Muscle of arm (tissue), 14 donors: Measurements from ENCODE around the gene AMPD2. TPM values are rescaled to one million over a fixed set of nuclear protein-coding genes. Genes with fewer than 3 reads are reported as not detected.

Source experiments
- DNase-seq: peaks from one replicate; pipeline ENCODE4 v3.0.0-alpha.2; 2013
- long read RNA-seq, 11 donors: transcript quantifications; one replicate each; lab custom pipeline, GENCODE V29; 2026
- polyA plus RNA-seq, 12 donors: library from polyadenylated mRNA; unstranded; fragments of 120-200 nt; gene quantifications; one replicate each; pipeline ENCODE4 v1.2.1, GENCODE V29; 2013; ENCODE audit not compliant: insufficient read length in 12 of 12

The AMPD2 gene
- 10 to 100 TPM in 11 of 12 donors, not detected in 1; 22.1 to 54.9 (median 33.5) TPM for polyA plus RNA-seq
- long read RNA-seq, donor 1, partial matches to known transcripts, result 0 of 2 reads
- long read RNA-seq, donor 1, other reads (novel, unspliced or antisense), result 0 of 2 reads
- long read RNA-seq, donor 2, partial matches to known transcripts, result 0 of 1 reads
- long read RNA-seq, donor 2, other reads (novel, unspliced or antisense), result 0 of 1 reads
- long read RNA-seq, donor 3, partial matches to known transcripts, result 0 of 2 reads
- long read RNA-seq, donor 3, other reads (novel, unspliced or antisense), result 0 of 2 reads
- long read RNA-seq, donor 4, partial matches to known transcripts, result 0 of 1 reads
- long read RNA-seq, donor 4, other reads (novel, unspliced or antisense), result 0 of 1 reads
- long read RNA-seq, donor 5, partial matches to known transcripts, result 0 of 2 reads
- long read RNA-seq, donor 5, other reads (novel, unspliced or antisense), result 0 of 2 reads
- long read RNA-seq, donor 6, result 0 reads
- long read RNA-seq, donor 7, result 0 reads
- long read RNA-seq, donor 8, partial matches to known transcripts, result 0 of 2 reads
- long read RNA-seq, donor 8, other reads (novel, unspliced or antisense), result 0 of 2 reads
- long read RNA-seq, donor 9, partial matches to known transcripts, result 0 of 1 reads
- long read RNA-seq, donor 9, other reads (novel, unspliced or antisense), result 0 of 1 reads
- long read RNA-seq, donor 10, partial matches to known transcripts, result 0 of 2 reads
- long read RNA-seq, donor 10, other reads (novel, unspliced or antisense), result 0 of 2 reads
- long read RNA-seq, donor 11, partial matches to known transcripts, result 0 of 2 reads
- long read RNA-seq, donor 11, other reads (novel, unspliced or antisense), result 0 of 2 reads

DNA sequence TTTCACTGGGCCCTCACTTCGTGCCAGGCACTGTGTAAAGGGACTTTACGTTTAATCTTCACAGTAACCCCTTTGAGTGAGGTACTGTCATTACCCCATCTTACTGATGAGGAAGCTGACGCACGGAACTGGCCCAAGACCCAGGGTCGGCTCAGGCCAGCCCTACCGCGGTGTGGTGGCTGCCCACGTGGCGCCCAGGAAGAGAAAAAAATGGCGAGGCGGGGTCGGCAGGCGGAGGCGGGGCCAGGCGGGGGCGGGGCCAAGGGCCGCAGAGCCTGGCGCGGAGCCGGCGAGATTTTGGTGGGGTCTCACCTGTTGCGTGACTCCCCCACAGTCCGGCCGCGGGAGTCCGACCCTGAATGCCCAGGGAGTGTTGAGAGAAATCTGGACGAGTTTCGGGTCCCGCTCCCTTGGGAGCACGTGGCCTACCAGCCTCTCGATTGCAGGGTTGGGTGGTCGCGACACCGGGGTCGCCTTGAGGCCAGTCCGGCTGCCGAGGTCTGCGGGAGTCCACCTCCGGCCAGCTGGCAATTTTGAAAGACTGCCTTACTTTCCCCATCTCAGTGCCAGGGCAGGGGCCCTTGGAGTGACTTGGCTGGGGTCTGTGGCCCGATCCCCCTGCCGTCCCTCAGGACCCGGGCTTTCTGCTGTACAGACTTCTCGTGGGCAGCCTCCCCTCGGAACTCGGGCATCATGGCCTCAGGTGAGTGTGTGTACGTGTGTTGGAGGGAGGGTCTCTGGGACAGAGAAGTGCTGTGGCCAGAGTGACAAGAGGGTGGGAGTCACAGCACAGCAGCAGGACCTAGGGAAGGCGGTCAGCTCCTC lies at the start of gene AMPD2, which contains the start of gene GNAT2:
AMPD2 (plus strand) TSS at position 262 of the 825 bp plus-strand sequence. CDS start 1,339 bp downstream, outside the sequence.
GNAT2 (minus strand) TSS at position 41 of the 825 bp plus-strand sequence. CDS start 6,746 bp downstream, outside the sequence.
- DNase-seq, result peak; percentile 79

DNA sequence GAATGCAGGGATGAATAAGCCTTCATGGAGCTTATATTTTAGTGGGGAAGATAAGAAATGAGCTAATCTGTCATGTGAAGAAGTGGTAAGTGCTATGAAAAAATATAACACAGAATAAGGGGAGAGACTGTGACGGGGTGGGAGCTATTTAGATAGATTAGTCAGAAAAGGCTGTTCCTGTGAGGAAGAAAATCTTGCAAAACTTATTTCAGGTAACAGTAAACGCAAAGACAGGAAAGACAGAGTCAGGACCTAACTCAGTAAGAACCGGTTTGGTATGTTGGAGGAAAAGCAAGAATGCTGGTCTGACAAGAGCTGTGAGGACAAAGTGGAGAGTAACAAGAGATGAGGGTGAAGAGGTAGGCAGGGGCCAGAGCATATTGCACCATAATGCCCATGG lies 49.2 kb upstream of the AMPD2 start:
- no peak for DNase-seq

DNA sequence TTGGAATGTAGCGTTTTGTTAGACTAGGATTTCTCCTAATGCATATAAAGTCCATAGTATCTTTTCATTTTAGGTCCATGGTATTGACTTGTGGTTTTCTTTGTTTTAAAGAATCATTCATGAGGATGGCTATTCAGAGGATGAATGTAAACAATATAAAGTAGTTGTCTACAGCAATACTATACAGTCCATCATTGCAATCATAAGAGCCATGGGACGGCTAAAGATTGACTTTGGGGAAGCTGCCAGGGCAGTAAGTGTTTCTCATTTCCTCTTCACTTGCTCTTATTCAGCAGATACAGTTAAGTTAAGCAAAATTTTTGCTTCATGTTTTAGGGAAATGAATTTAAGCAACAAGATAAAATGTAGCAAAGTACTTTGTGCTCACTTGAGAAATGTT lies 45.9 kb upstream of the AMPD2 start:
- no peak for DNase-seq

DNA sequence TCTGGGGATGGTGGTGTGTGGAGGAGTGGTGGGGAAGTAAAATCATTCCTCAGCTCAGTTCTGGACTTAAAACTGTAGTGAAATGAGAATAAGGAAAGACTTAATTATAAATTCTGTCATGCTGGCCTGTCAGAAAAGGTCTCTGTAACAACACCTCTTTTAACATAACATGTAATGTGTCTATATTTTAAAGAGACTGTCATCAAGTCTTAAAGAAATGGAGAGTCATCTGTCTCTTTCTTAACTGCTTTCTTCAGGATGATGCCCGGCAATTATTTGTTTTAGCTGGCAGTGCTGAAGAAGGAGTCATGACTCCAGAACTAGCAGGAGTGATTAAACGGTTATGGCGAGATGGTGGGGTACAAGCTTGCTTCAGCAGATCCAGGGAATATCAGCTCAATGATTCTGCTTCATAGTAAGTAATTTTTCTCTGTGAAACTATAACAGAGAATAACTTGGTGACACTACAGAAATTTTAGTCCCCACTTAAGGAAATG lies 40.6 kb upstream of the AMPD2 start:
- no peak for DNase-seq

DNA sequence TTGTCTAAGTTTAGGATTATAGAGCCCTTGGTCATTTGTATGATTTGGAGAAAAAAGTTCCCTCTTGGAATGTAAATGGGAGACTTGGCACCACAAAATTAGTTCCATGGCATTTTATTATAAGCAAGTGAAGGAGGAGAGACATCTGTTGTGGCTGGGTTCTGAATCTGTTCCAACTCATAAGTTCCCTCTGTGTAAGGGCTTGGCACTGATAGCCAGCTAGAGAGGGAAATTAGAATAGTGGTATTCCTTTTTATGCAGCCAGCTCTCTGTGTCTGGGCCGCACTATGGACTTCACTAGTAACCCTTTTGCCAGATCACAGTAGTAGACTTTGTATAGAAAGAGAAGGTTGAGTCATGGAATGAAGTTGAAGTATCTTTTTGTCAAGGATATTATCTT lies 40.1 kb upstream of the AMPD2 start:
- no peak for DNase-seq

DNA sequence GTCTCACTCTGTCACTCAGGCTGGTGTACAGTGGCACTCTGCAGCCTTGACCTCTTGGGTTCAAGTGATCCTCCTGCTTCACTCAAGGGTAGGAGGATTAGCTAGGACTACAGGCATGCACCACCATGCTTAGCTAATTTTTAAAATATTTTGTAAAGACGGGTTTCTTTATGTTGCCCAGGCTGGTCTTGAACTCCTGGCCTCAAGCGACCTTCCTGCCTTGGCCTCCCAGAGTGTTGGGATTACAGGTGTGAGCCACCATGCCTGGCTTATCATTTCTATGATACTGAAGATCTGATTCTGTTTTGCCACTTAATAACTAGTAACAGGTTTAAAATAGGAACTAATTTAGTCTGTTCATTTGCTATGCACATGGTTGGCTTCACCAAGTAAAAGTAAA lies 37.6 kb upstream of the AMPD2 start:
- no peak for DNase-seq

DNA sequence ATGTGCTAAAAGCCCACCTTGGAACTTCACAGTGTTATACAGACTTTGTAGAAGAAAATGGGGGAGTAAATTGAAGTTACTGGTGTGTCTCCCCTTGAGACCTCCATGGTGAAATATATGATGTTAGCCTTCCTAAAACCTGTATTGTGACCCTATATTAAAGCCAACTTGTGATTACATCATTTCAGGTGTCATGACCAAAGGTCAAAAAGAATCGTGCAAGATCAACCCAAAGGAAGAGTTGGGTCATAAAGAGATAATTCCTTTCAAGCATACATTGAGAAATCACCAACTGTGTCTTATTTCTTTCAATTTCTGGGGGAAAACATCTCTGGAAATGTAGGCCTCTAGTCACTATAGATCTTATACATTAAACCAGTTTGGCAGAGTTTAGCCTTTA lies 34.9 kb upstream of the AMPD2 start:
- no peak for DNase-seq

DNA sequence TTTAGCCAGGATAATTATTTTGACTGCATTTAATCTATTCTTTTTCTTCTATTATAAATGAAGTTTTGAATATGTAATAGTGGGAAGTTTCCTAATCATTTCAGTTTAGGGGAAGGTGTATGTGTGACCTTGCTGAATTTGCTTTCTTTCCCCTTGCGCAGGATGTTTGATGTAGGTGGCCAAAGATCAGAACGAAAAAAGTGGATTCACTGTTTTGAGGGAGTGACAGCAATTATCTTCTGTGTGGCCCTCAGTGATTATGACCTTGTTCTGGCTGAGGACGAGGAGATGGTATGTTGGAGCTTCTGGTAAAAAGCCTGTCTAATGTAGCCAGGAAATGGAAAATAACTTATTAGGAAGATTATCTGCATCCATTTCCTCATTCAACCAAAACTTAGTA lies 33.6 kb upstream of the AMPD2 start:
- DNase-seq, result no peak

DNA sequence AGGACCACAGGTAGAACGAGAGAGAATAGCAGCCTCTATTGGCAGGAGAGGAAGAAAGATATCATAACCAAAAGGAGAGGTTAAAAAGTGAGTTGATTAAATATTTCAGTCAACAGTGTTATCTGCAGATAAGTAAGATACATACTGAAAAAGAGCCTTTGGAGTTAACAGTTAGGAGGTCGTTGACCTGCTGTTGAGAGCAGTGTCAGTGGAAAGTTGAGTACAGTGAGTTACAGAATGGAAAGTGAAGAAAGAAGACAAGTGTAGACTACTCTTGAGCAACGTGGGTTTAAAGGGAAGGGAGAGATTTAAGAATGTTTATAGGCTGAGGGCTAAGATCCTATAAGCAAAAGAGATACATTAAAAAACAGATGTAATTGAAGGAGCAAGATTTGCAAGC lies 30.5 kb upstream of the AMPD2 start:
- DNase-seq, result no peak

DNA sequence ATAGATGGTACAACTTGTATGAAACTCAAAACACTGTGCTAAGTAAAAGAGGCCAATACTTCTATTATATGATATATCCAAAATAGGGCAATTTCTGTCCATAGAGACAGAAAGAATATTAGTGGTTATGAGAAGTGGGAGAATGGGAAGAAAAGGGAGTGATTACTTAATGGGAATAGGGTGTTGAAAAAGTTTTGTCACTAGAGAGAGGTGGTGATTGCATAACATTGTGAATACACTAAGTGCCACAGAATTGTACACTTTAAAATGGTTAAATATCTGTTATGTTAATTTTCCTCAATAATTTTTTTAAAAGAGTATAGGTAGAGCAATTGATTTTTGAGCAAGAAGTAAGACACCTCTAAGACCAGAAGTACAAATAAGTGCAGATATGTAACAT lies 30.0 kb upstream of the AMPD2 start:
- no peak for DNase-seq

DNA sequence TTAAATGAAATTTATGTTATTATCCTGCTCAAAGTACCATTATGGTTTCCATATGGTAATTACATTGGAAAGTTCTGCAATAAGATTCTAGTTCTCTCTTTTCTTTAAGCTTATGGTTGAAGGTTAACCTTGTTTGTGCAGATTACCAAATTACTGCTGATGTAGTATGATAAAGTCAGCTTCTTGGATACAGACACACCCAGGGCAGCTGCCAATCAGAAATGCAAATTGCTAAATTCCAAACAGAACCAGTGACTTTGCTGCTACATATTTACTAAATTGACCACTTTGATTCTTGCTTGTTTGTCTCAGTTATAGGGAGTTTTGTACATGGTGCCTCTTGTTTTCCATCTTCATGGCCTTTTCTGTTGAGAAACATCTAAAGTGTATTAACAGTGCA lies 26.7 kb upstream of the AMPD2 start:
- no peak for DNase-seq

DNA sequence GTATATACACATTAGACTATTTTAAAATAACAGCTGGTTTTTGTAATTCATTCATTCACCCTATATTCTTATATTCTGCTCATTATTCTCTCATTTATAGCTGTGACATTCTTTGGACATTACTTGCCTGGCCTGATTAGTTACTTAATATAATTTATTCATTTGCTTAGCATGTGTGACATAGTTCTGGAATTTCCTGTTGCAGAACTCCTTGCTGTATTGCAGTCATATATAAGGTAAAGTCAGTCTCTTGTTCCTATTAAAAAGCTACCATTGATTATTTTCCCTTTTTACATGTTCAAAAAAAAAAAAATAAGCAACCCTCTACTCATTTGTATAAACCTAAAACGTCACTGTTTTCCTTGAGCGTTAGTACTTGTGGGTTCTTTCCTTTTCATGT lies 24.1 kb upstream of the AMPD2 start:
- no peak for DNase-seq

DNA sequence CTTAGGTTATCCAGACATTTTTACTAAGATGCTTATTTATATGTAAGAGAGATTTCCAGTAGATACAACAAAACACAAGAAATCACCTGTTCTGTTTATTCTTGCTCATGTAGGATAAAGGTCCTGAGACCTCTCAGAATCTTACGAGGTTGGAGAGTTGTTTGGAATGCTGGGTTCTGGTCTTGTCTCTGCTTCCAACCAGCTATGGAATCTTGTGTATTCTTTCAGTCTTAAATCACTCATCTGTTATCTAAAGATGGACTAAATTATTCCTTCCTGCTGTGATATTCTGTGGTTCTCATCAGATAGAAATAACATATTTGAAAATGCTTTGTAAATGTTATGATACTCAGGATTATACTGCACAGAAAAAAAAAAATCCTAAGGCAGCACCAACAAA lies 21.5 kb upstream of the AMPD2 start:
- no peak for DNase-seq

DNA sequence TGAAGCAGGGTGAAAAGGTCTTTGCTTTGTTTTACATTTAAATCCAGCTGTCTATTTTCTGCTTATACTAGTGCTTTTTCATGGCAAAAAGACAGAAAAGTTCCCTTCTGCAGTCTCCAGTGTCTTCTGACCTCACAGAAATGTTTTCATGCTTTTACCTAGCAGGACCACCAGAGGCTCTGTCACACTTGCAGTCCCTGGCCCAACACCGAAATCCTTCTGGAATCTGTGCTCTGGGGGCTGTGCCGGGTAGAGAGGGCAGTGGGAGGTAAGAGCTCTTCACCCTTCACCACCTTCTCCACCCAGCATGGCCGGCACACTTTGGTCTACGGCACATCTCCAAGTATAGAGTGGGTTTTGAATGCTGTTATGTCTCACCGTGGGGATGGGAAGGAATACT lies 21.0 kb upstream of the AMPD2 start:
- no peak for DNase-seq

DNA sequence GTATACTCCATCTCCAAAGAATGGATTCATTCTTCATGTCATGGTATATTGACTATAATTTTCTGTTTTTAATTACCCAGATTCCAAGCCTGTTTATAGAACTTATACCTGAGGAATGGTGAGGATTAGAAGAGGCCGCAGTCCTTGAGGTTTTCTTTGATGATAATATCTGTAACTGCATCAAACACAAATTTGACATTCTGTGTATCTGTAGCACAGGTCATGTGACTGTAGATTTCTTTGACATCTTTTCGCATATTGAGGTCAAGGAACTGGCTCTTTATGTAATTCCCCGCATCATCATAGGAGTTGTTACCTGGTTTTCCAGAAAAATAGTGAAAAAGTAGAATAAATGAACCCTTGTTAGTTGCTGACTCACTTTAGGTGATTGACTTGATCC lies 16.4 kb upstream of the AMPD2 start:
- no peak for DNase-seq

DNA sequence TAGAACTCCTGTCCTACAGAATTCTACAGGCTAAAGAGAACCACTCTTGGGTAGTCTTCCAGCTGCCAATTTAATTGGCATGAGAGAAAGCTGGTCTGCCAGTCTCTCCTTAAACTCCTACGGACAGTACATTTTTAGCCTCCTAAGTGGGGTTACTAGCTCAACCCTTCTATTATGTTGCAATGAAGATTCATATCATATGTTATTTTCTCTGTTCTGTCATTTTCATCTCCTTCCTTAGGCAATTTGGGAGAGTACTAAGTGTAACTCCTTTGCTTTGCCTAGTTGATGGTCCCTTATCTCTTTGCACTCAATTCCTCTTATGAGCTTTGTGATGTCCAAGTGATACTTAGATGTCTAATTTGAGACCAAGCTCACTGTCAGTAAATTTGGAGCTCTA lies 14.3 kb upstream of the AMPD2 start:
- no peak for DNase-seq

DNA sequence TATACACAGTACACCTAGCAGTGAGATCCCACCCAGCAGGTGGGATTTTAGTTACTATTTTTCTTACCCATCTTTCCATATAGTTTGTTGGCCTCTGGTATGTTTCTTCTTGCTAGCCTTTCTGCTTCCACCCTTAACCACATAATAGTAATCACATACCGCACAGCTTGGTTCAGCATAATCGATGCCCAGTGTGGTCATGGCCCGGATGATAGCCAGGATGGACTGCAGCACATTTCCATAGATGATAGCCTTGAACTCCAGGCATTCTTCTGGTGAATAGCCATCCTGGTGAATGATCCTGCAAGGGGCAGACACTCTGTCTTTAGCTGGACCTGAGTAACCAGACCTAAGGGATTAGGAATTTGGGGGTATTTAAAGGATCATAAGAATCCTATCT lies 9.8 kb upstream of the AMPD2 start:
- no peak for DNase-seq

DNA sequence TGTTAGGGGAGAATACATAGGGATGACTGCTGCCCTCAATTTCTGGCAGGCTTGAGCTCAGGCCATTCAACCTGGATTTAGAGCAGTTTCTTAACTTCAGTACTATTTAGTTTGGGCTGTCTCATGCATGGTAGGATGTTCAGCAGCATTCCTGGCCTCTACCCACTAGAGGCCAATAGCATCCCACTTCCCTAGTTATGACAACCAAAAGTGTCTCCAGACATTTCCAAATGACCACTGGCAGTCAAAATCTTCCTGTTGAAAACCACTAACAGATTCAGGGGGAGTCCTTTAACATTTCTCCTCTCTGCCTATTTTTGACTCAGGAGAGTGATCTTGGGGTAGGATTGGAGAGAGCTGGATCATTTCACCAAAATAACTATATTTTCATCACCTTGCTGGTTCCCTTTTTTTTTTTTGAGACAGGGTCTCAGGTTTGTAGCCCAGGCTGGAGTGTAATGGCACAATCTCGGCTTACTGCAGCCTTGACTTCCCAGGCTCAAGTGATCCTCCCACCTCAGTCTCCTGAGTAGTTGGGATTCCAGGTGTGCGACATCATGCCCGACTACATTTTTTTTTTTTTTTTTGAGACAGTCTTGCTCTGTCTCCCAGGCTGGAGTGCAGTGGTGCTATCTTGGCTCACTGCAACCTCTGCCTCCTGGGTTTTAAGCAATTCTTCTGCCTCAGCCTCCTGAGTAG lies 8.9 kb upstream of the AMPD2 start:
- no peak for DNase-seq

DNA sequence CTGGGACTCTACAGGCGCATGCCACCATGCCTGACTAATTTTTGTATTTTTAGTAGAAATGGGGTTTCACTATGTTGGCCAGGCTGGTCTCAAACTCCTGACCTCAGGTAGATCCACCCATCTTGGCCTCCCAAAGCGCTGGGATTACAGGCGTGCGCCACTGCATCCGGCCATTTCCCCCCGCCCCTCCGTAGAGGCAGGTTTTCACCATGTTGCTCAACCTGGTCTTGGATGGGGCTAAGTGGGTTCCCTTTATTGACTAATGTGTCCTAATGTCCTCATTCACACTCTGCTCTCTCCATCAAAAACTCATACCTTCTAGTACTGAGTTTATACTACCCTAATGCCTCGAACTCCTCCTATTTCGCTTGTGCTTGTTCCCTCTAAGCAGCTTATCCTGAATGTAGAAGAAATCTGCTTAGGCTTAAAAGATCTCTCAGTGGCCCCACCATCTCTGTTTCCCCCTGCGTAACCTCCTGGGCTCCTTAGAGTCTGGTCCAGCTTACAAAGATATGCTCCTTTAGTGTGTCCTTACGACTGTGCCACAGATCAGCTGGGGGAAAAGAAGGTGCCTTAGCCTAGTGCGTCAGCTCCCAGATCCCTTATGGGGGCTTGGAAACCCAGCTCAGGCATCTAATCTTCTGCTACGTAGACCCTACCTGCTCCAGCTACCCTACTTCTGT lies 8.2 kb upstream of the AMPD2 start:
- DNase-seq, result no peak

DNA sequence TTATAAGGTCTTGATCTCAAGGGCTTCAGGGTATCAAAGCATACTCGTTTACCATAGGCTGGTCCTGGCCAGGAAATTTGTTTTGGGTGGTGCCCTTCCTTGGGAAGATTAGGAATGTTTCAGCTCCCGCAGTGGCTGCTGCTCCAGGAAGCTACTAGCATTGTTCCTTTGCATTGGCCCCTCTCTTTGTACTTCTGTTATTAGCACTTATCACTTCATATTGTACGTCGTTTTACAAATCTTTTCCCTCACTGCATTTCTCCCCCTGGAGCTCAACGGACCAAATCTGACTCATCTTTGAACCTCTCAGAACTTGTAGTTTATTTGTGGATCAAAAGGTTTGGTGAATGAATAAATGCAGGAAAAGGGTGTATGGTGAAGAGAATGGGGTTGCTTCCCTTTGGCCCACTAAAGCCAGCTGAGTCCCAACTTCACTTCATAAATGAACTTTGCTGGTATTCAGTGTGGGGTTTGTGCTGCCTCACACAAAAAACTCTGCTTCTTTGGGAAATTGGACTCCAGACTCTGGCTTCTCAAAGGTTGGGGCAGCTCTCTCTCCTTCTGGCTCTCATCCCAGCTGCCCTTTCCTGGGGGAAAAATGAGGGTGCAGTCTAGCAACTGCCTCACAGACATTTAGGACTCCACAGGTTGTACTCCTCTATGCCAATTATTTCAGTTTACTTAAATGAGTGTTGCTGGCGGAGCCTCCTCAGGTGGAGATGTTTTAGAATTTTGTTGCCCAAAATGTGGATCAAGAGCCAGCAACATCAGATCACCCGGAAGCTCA lies 6.1 kb upstream of the AMPD2 start:
- DNase-seq, result no peak
